DMS153 (cell line): ENCODE data around the gene CCN2.
"Not testable (repeated sequence)": the region's sequence is repeated elsewhere in the genome, so short reads cannot be mapped to it uniquely, and the experiment has no call there.

Experiments used
- DNase-seq: peaks from one replicate; lab custom pipeline; 2025; lab: John Stamatoyannopoulos, UW

CCN2 gene

GRCh38 chr6:131909408-131910218 lies 41.6 kb downstream of the CCN2 start:
- peak; percentile 53 for DNase-seq

GRCh38 chr6:131908787-131909186 lies 42.4 kb downstream of the CCN2 start:
- DNase-seq = not testable (repeated sequence)

- not testable (repeated sequence) for DNase-seq
Measured at GRCh38 chr6:131903734-131904133, 47.4 kb downstream of the CCN2 start.

GRCh38 chr6:131901326-131901873 lies 49.8 kb downstream of the CCN2 start:
- not testable (repeated sequence) for DNase-seq

- DNase-seq = no peak
Measured at GRCh38 chr6:131900231-131900630, 50.9 kb downstream of the CCN2 start.

- no peak for DNase-seq
Measured at GRCh38 chr6:131898718-131899117, 52.5 kb downstream of the CCN2 start.
